HEK293 (cell line): ENCODE measurements around the gene SLC6A17.

Experiments
- HOXD13 ChIP-seq: sonication (generic); formaldehyde crosslinking; IDR thresholded peaks from 2 replicates; pipeline ENCODE4 v1.8.0; 2022; ENCODE audit warnings: missing genetic modification reagents, borderline replicate concordance
- ZBTB21 ChIP-seq: fragments of 450-650 bp; formaldehyde crosslinking; IDR thresholded peaks from 2 replicates; pipeline ENCODE4 v1.5.1; 2017; ENCODE audit warnings: missing biosample characterization, missing genetic modification characterization
- ZNF146 ChIP-seq: fragments of 450-650 bp; formaldehyde crosslinking; IDR thresholded peaks from 2 replicates; pipeline ENCODE4 v1.5.1; 2016; ENCODE audit warnings: missing biosample characterization, missing genetic modification characterization
- ZNF157 ChIP-seq: fragments of 450-650 bp; formaldehyde crosslinking; IDR thresholded peaks from 2 replicates; pipeline ENCODE4 v1.5.1; 2016; ENCODE audit warnings: missing biosample characterization, missing genetic modification characterization
- ZNF302 ChIP-seq: fragments of 450-650 bp; formaldehyde crosslinking; IDR thresholded peaks from 2 replicates; pipeline ENCODE4 v1.5.1; 2016; ENCODE audit warnings: missing biosample characterization, missing genetic modification characterization, low read depth
- ZNF366 ChIP-seq: fragments of 450-650 bp; formaldehyde crosslinking; conservative IDR thresholded peaks from 2 replicates; pipeline ENCODE4 v1.5.1; 2016; ENCODE audit warnings: missing biosample characterization, missing genetic modification characterization
- ZNF391 ChIP-seq: fragments of 450-650 bp; formaldehyde crosslinking; IDR thresholded peaks from 2 replicates; pipeline ENCODE4 v1.5.1; 2016; ENCODE audit warnings: low read depth, missing biosample characterization, missing genetic modification characterization, borderline replicate concordance
- ZNF394 ChIP-seq: fragments of 450-650 bp; formaldehyde crosslinking; IDR thresholded peaks from 2 replicates; pipeline ENCODE4 v1.5.1; 2016; ENCODE audit warnings: missing biosample characterization, missing genetic modification characterization, mild to moderate bottlenecking, moderate library complexity, borderline replicate concordance
- ZNF654 ChIP-seq: fragments of 450-650 bp; formaldehyde crosslinking; IDR thresholded peaks from 2 replicates; pipeline ENCODE4 v1.5.1; 2016; ENCODE audit warnings: low read depth, missing biosample characterization, missing genetic modification characterization
- ZNF664 ChIP-seq: fragments of 450-650 bp; formaldehyde crosslinking; IDR thresholded peaks from 2 replicates; pipeline ENCODE4 v1.5.1; 2016; ENCODE audit warnings: missing biosample characterization, missing genetic modification characterization
- ZNF837 ChIP-seq: fragments of 450-650 bp; formaldehyde crosslinking; IDR thresholded peaks from 2 replicates; pipeline ENCODE4 v1.5.1; 2016; ENCODE audit warnings: missing biosample characterization, missing genetic modification characterization
- ZSCAN16 ChIP-seq: fragments of 450-650 bp; formaldehyde crosslinking; IDR thresholded peaks from 2 replicates; pipeline ENCODE4 v1.5.1; 2016; ENCODE audit warnings: missing biosample characterization, missing genetic modification characterization
- TF ChIP-seq, protein P1 (sequence below): fragments of 450-650 bp; formaldehyde crosslinking; IDR thresholded peaks from 2 replicates; pipeline ENCODE4 v1.5.1; 2017; ENCODE audit warnings: missing biosample characterization, mild to moderate bottlenecking, missing genetic modification characterization, moderate library complexity
- TF ChIP-seq, protein P2 (sequence below): fragments of 450-650 bp; formaldehyde crosslinking; IDR thresholded peaks from 2 replicates; pipeline ENCODE4 v1.5.1; 2016; ENCODE audit warnings: missing biosample characterization, missing genetic modification characterization
- TF ChIP-seq, protein P3 (sequence below): fragments of 450-650 bp; formaldehyde crosslinking; IDR thresholded peaks from 2 replicates; pipeline ENCODE4 v1.5.1; 2016; ENCODE audit warnings: missing biosample characterization, missing genetic modification characterization, borderline replicate concordance
- TF ChIP-seq, protein P4 (sequence below): fragments of 450-650 bp; formaldehyde crosslinking; optimal IDR thresholded peaks from 2 replicates; pipeline ENCODE3; 2016; ENCODE audit warnings: missing biosample characterization, mild to moderate bottlenecking, missing genetic modification characterization
- TF ChIP-seq, protein P5 (sequence below): fragments of 450-650 bp; formaldehyde crosslinking; IDR thresholded peaks from 2 replicates; pipeline ENCODE4 v1.5.1; 2016; ENCODE audit warnings: missing biosample characterization, missing genetic modification characterization
- TF ChIP-seq, protein P6 (sequence below): fragments of 450-650 bp; formaldehyde crosslinking; IDR thresholded peaks from 2 replicates; pipeline ENCODE4 v1.5.1; 2017; ENCODE audit warnings: missing biosample characterization, missing genetic modification characterization
- TF ChIP-seq, protein P7 (sequence below): fragments of 450-650 bp; formaldehyde crosslinking; IDR thresholded peaks from 2 replicates; pipeline ENCODE4 v1.5.1; 2016; ENCODE audit warnings: missing biosample characterization, missing genetic modification characterization
- TF ChIP-seq, protein P8 (sequence below): fragments of 450-650 bp; formaldehyde crosslinking; IDR thresholded peaks from 2 replicates; pipeline ENCODE4 v1.5.1; 2016; ENCODE audit warnings: missing biosample characterization, missing genetic modification characterization

The SLC6A17 gene

DNA sequence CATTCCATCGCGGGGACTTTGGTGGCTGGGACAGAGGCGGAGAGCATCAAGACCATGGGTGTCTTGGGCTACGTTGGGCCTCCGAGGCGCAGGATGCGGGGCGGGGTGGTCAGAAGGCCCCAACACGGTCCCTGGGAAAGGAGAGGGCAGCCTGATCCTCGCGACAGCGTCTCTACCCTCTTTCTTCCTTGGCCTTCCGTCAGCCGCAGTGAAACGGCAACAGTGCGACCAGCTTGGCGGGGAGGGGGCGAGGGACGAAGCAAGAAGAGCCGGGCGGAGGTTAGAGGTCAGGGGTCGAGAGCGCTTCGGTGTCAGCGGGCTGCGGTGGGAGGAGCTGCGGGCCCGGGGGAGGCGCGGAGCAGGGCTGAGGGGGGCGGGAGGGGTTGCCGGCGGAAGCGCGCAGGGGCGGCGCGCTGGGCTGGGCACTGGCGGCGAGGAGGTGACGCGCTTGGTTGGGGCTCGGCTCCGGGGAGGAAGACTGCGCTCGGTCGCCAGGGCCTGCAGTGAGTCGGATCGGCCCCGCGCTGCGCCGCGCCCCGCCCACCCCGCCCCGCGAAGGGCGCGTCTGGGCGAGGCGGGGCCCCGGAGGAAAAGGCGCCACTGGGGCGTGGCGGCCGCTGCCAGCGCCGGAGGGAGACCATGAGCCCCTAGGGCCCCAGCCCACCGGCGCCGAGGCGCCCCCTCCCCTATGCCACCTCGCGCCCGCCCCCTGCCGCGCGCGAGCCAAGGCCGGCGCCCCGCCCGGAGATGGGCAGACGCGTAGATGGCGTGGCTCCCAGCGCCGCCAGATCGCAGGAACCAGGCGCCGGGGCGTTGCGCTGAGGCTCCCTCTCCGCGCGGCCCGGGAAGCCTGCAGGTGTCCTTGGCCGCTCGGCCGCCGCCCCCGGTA lies 59.7 kb downstream of the SLC6A17 start, which contains the start of gene KCNC4 (continued):
- TF ChIP-seq, protein P1, sequence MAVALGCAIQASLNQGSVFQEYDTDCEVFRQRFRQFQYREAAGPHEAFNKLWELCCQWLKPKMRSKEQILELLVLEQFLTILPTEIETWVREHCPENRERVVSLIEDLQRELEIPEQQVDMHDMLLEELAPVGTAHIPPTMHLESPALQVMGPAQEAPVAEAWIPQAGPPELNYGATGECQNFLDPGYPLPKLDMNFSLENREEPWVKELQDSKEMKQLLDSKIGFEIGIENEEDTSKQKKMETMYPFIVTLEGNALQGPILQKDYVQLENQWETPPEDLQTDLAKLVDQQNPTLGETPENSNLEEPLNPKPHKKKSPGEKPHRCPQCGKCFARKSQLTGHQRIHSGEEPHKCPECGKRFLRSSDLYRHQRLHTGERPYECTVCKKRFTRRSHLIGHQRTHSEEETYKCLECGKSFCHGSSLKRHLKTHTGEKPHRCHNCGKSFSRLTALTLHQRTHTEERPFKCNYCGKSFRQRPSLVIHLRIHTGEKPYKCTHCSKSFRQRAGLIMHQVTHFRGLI (tag by site-specific recombination), result no peak; the same call in 1 of the 2 replicates
- TF ChIP-seq HOXD13 (CRISPR knock-in tag), result no peak
- no peak for TF ChIP-seq ZNF146 (tag by site-specific recombination)
- TF ChIP-seq ZNF837 (tag by site-specific recombination), result no peak
- TF ChIP-seq, protein P2, sequence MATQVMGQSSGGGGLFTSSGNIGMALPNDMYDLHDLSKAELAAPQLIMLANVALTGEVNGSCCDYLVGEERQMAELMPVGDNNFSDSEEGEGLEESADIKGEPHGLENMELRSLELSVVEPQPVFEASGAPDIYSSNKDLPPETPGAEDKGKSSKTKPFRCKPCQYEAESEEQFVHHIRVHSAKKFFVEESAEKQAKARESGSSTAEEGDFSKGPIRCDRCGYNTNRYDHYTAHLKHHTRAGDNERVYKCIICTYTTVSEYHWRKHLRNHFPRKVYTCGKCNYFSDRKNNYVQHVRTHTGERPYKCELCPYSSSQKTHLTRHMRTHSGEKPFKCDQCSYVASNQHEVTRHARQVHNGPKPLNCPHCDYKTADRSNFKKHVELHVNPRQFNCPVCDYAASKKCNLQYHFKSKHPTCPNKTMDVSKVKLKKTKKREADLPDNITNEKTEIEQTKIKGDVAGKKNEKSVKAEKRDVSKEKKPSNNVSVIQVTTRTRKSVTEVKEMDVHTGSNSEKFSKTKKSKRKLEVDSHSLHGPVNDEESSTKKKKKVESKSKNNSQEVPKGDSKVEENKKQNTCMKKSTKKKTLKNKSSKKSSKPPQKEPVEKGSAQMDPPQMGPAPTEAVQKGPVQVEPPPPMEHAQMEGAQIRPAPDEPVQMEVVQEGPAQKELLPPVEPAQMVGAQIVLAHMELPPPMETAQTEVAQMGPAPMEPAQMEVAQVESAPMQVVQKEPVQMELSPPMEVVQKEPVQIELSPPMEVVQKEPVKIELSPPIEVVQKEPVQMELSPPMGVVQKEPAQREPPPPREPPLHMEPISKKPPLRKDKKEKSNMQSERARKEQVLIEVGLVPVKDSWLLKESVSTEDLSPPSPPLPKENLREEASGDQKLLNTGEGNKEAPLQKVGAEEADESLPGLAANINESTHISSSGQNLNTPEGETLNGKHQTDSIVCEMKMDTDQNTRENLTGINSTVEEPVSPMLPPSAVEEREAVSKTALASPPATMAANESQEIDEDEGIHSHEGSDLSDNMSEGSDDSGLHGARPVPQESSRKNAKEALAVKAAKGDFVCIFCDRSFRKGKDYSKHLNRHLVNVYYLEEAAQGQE (tag by site-specific recombination), result no peak
- TF ChIP-seq ZNF654 (tag by site-specific recombination), result no peak
- TF ChIP-seq ZBTB21 (tag by site-specific recombination), result no peak
- TF ChIP-seq, protein P3, sequence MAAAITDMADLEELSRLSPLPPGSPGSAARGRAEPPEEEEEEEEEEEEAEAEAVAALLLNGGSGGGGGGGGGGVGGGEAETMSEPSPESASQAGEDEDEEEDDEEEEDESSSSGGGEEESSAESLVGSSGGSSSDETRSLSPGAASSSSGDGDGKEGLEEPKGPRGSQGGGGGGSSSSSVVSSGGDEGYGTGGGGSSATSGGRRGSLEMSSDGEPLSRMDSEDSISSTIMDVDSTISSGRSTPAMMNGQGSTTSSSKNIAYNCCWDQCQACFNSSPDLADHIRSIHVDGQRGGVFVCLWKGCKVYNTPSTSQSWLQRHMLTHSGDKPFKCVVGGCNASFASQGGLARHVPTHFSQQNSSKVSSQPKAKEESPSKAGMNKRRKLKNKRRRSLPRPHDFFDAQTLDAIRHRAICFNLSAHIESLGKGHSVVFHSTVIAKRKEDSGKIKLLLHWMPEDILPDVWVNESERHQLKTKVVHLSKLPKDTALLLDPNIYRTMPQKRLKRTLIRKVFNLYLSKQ (tag by site-specific recombination), result no peak
- TF ChIP-seq ZSCAN16 (tag by site-specific recombination), result no peak
- no peak; the same call in 1 of the 2 replicates for TF ChIP-seq ZNF394 (tag by site-specific recombination)
- TF ChIP-seq, protein P4, sequence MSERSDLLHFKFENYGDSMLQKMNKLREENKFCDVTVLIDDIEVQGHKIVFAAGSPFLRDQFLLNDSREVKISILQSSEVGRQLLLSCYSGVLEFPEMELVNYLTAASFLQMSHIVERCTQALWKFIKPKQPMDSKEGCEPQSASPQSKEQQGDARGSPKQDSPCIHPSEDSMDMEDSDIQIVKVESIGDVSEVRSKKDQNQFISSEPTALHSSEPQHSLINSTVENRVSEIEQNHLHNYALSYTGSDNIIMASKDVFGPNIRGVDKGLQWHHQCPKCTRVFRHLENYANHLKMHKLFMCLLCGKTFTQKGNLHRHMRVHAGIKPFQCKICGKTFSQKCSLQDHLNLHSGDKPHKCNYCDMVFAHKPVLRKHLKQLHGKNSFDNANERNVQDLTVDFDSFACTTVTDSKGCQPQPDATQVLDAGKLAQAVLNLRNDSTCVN, result peak; percentile 63
- TF ChIP-seq, protein P5, sequence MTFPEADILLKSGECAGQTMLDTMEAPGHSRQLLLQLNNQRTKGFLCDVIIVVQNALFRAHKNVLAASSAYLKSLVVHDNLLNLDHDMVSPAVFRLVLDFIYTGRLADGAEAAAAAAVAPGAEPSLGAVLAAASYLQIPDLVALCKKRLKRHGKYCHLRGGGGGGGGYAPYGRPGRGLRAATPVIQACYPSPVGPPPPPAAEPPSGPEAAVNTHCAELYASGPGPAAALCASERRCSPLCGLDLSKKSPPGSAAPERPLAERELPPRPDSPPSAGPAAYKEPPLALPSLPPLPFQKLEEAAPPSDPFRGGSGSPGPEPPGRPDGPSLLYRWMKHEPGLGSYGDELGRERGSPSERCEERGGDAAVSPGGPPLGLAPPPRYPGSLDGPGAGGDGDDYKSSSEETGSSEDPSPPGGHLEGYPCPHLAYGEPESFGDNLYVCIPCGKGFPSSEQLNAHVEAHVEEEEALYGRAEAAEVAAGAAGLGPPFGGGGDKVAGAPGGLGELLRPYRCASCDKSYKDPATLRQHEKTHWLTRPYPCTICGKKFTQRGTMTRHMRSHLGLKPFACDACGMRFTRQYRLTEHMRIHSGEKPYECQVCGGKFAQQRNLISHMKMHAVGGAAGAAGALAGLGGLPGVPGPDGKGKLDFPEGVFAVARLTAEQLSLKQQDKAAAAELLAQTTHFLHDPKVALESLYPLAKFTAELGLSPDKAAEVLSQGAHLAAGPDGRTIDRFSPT, result no peak
- no peak for TF ChIP-seq ZNF664 (tag by site-specific recombination)
- TF ChIP-seq, protein P6, sequence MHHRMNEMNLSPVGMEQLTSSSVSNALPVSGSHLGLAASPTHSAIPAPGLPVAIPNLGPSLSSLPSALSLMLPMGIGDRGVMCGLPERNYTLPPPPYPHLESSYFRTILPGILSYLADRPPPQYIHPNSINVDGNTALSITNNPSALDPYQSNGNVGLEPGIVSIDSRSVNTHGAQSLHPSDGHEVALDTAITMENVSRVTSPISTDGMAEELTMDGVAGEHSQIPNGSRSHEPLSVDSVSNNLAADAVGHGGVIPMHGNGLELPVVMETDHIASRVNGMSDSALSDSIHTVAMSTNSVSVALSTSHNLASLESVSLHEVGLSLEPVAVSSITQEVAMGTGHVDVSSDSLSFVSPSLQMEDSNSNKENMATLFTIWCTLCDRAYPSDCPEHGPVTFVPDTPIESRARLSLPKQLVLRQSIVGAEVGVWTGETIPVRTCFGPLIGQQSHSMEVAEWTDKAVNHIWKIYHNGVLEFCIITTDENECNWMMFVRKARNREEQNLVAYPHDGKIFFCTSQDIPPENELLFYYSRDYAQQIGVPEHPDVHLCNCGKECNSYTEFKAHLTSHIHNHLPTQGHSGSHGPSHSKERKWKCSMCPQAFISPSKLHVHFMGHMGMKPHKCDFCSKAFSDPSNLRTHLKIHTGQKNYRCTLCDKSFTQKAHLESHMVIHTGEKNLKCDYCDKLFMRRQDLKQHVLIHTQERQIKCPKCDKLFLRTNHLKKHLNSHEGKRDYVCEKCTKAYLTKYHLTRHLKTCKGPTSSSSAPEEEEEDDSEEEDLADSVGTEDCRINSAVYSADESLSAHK (tag by site-specific recombination), result no peak
- TF ChIP-seq, protein P7, sequence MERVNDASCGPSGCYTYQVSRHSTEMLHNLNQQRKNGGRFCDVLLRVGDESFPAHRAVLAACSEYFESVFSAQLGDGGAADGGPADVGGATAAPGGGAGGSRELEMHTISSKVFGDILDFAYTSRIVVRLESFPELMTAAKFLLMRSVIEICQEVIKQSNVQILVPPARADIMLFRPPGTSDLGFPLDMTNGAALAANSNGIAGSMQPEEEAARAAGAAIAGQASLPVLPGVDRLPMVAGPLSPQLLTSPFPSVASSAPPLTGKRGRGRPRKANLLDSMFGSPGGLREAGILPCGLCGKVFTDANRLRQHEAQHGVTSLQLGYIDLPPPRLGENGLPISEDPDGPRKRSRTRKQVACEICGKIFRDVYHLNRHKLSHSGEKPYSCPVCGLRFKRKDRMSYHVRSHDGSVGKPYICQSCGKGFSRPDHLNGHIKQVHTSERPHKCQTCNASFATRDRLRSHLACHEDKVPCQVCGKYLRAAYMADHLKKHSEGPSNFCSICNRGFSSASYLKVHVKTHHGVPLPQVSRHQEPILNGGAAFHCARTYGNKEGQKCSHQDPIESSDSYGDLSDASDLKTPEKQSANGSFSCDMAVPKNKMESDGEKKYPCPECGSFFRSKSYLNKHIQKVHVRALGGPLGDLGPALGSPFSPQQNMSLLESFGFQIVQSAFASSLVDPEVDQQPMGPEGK (tag by site-specific recombination), result peak; percentile 85
- TF ChIP-seq ZNF157 (tag by site-specific recombination), result no peak
- TF ChIP-seq, protein P8, sequence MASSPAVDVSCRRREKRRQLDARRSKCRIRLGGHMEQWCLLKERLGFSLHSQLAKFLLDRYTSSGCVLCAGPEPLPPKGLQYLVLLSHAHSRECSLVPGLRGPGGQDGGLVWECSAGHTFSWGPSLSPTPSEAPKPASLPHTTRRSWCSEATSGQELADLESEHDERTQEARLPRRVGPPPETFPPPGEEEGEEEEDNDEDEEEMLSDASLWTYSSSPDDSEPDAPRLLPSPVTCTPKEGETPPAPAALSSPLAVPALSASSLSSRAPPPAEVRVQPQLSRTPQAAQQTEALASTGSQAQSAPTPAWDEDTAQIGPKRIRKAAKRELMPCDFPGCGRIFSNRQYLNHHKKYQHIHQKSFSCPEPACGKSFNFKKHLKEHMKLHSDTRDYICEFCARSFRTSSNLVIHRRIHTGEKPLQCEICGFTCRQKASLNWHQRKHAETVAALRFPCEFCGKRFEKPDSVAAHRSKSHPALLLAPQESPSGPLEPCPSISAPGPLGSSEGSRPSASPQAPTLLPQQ (tag by site-specific recombination), result no peak
- no peak for TF ChIP-seq ZNF302 (tag by site-specific recombination)
- 0 out of 2 replicates have a peak, but pooled peaks have one; percentile 37 for TF ChIP-seq ZNF366 (tag by site-specific recombination)
- TF ChIP-seq ZNF391, result no peak
